H7 (cell line): Measurements from ENCODE around the gene SMAGP. TPM values are rescaled to one million over a fixed set of nuclear protein-coding genes. Genes with fewer than 3 reads are reported as not detected.
"Not testable (repeated sequence)": the region's sequence is repeated elsewhere in the genome, so short reads cannot be mapped to it uniquely, and the experiment has no call there.

Experiments
- DNase-seq: peaks from one replicate; pipeline ENCODE4 v3.0.0; 2012
- H3K27me3 ChIP-seq: 2 replicates; pipeline ENCODE4 v1.6.0; 2011; ENCODE audit warnings: mild to moderate bottlenecking, low read length; ENCODE audit not compliant: control insufficient read depth, insufficient read depth
- H3K36me3 ChIP-seq: replicated peaks from 2 replicates; pipeline ENCODE4 v1.5.1; 2011; ENCODE audit warnings: low read length; ENCODE audit not compliant: control insufficient read depth, insufficient read depth
- H3K4me3 ChIP-seq: 2 replicates; pipeline ENCODE4 v1.5.1; 2011; ENCODE audit warnings: low read depth, mild to moderate bottlenecking, control low read depth, low read length, moderate library complexity; ENCODE audit not compliant: insufficient read depth
- total RNA-seq: library from RNA; depleted of rRNA; stranded (reverse); fragments of >200 nt; shearing (Covaris generic); gene quantifications from 2 replicates; pipeline ENCODE4 v1.2.3, GENCODE V29; 2014

SMAGP gene
- total RNA-seq, 1 experiment from 2014 or later = 10.1 TPM

- no peak for DNase-seq
- Histone ChIP-seq H3K36me3 (peaks cover 11% of the 10 kb centered on the region), H3K27me3 (no peaks in the 10 kb centered on the region), H3K4me3 (no peak overlapping the region)
Measured at GRCh38 chr12:51245476-51246253, 24.6 kb downstream of the SMAGP start.

- H3K27me3 ChIP-seq = no peaks in the 10 kb centered on the region
- H3K36me3 ChIP-seq = peaks cover 16% of the 10 kb centered on the region
- no peak overlapping the region for H3K4me3 ChIP-seq
- no peak for DNase-seq
Measured at GRCh38 chr12:51244269-51244668, 25.9 kb downstream of the SMAGP start.

GRCh38 chr12:51242876-51243275, 27.3 kb downstream of the SMAGP start:
- DNase-seq = no peak
- Histone ChIP-seq H3K27me3 (no peaks in the 10 kb centered on the region), H3K36me3 (peaks cover 16% of the 10 kb centered on the region), H3K4me3 (no peak overlapping the region)

GRCh38 chr12:51242120-51242519, 28.1 kb downstream of the SMAGP start:
- no peak for DNase-seq
- Histone ChIP-seq H3K4me3 (no peak overlapping the region), H3K36me3 (peaks cover 16% of the 10 kb centered on the region), H3K27me3 (no peaks in the 10 kb centered on the region)

GRCh38 chr12:51240971-51241370, 29.2 kb downstream of the SMAGP start:
- no peaks in the 10 kb centered on the region for H3K27me3 ChIP-seq
- DNase-seq = no peak
- H3K36me3 ChIP-seq = peaks cover 14% of the 10 kb centered on the region
- no peak overlapping the region for H3K4me3 ChIP-seq

GRCh38 chr12:51238510-51239334, 31.5 kb downstream of the SMAGP start, which contains the start of gene DAZAP2:
DAZAP2 (plus strand) TSS chr12:51238826; CDS start chr12:51238908, 82 bp downstream.
- peak; percentile 99 for DNase-seq
- no peaks in the 10 kb centered on the region for H3K27me3 ChIP-seq
- peaks cover 14% of the 10 kb centered on the region for H3K36me3 ChIP-seq
- peak within 1 kb of the TSS; percentile 100 for H3K4me3 ChIP-seq

GRCh38 chr12:51238037-51238509, 32.1 kb downstream of the SMAGP start:
- no peak for DNase-seq
- Histone ChIP-seq H3K36me3 (peaks cover 14% of the 10 kb centered on the region), H3K4me3 (peak overlapping the region; percentile 100), H3K27me3 (no peaks in the 10 kb centered on the region)

- Histone ChIP-seq H3K36me3 (no peaks in the 10 kb centered on the region), H3K4me3 (no peak overlapping the region), H3K27me3 (no peaks in the 10 kb centered on the region)
- no peak for DNase-seq
Measured at GRCh38 chr12:51234530-51234929, 35.7 kb downstream of the SMAGP start.

- Histone ChIP-seq H3K27me3 (no peaks in the 10 kb centered on the region), H3K4me3 (no peak overlapping the region), H3K36me3 (no peaks in the 10 kb centered on the region)
- DNase-seq = no peak
Measured at GRCh38 chr12:51232642-51233041, 37.6 kb downstream of the SMAGP start.

GRCh38 chr12:51229116-51229809, 41.0 kb downstream of the SMAGP start:
- H3K36me3 ChIP-seq = no peaks in the 10 kb centered on the region
- H3K4me3 ChIP-seq = no peak overlapping the region
- no peaks in the 10 kb centered on the region for H3K27me3 ChIP-seq
- DNase-seq = no peak

GRCh38 chr12:51227962-51228361, 42.3 kb downstream of the SMAGP start:
- no peaks in the 10 kb centered on the region for H3K27me3 ChIP-seq
- H3K36me3 ChIP-seq = no peaks in the 10 kb centered on the region
- no peak overlapping the region for H3K4me3 ChIP-seq
- DNase-seq = no peak

GRCh38 chr12:51227112-51227511, 43.1 kb downstream of the SMAGP start:
- not testable (repeated sequence) for H3K27me3 ChIP-seq, H3K36me3 ChIP-seq, DNase-seq, H3K4me3 ChIP-seq

- DNase-seq = no peak
- no peak overlapping the region for H3K4me3 ChIP-seq
- H3K27me3 ChIP-seq = no peaks in the 10 kb centered on the region
- no peaks in the 10 kb centered on the region for H3K36me3 ChIP-seq
Measured at GRCh38 chr12:51225771-51226170, 44.4 kb downstream of the SMAGP start.

GRCh38 chr12:51225234-51225633, 45.0 kb downstream of the SMAGP start:
- H3K4me3 ChIP-seq = no peak overlapping the region
- no peak for DNase-seq
- H3K27me3 ChIP-seq = no peaks in the 10 kb centered on the region
- H3K36me3 ChIP-seq = no peaks in the 10 kb centered on the region
